Keratinocyte (primary cell): ENCODE results near the gene HPSE2. TPM values are rescaled to one million over a fixed set of nuclear protein-coding genes. Genes with fewer than 3 reads are reported as not detected.

ENCODE experiments used
- DNase-seq: peaks from one replicate; pipeline ENCODE4 v3.0.0-alpha.2; 2011; ENCODE audit warnings: low read depth, missing footprints, low spot score
- FAIRE-seq: peaks from 2 replicates; lab custom pipeline; 2011; peaks lifted over from hg19 to GRCh38; lab: Jason Lieb, UNC
- H2AFZ ChIP-seq: 2 replicates; pipeline ENCODE4 v1.6.0; 2012; ENCODE audit warnings: low read length, control low read depth, inconsistent platforms; ENCODE audit not compliant: control insufficient read depth
- H3K27ac ChIP-seq: 2 replicates; pipeline ENCODE4 v1.5.1; 2011; ENCODE audit warnings: low read length; ENCODE audit not compliant: control insufficient read depth, insufficient read depth
- H3K27me3 ChIP-seq: 3 replicates; pipeline ENCODE4 v1.6.0; 2011; ENCODE audit warnings: low read length; ENCODE audit not compliant: control insufficient read depth, insufficient read depth; ENCODE audit errors: extremely low read depth
- H3K36me3 ChIP-seq, 2 experiments: 2 replicates in 1 of 2; 3 replicates in 1 of 2; pipeline ENCODE4 v1.5.1; 2011; ENCODE audit warnings: low read length in 2 of 2, mild to moderate bottlenecking in 1 of 2; ENCODE audit not compliant: control insufficient read depth in 2 of 2, insufficient read depth in 2 of 2; ENCODE audit errors: extremely low read depth in 1 of 2
- H3K4me1 ChIP-seq: 3 replicates; pipeline ENCODE4 v1.5.1; 2011; ENCODE audit warnings: low read length; ENCODE audit not compliant: control insufficient read depth, insufficient read depth; ENCODE audit errors: extremely low read depth
- H3K4me2 ChIP-seq: 3 replicates; pipeline ENCODE4 v1.6.0; 2011; ENCODE audit warnings: low read depth, low read length; ENCODE audit not compliant: control insufficient read depth, insufficient read depth; ENCODE audit errors: extremely low read depth
- H3K4me3 ChIP-seq, 3 experiments: fragments of 200-600 bp in 1 of 3; sonication (generic) in 1 of 3; 2 replicates in 2 of 3; 3 replicates in 1 of 3; pipeline ENCODE4 v1.5.1; 2011 to 2016; ENCODE audit warnings: low read length in 3 of 3, mild to moderate bottlenecking in 3 of 3, control low read depth in 2 of 3, inconsistent platforms in 1 of 3, low read depth in 1 of 3, mixed read lengths in 1 of 3, mixed run types in 1 of 3, moderate library complexity in 1 of 3; ENCODE audit not compliant: control insufficient read depth in 2 of 3, insufficient read depth in 2 of 3; ENCODE audit errors: extremely low read depth in 1 of 3
- H3K79me2 ChIP-seq: 2 replicates; pipeline ENCODE4 v1.6.0; 2012; ENCODE audit warnings: low read length; ENCODE audit not compliant: control insufficient read depth, insufficient read depth
- H3K9ac ChIP-seq: 3 replicates; pipeline ENCODE4 v1.6.0; 2011; ENCODE audit warnings: low read length; ENCODE audit not compliant: control insufficient read depth, insufficient read depth; ENCODE audit errors: extremely low read depth
- H3K9me1 ChIP-seq: 3 replicates; pipeline ENCODE4 v1.6.0; 2011; ENCODE audit warnings: low read length; ENCODE audit not compliant: control insufficient read depth, insufficient read depth; ENCODE audit errors: extremely low read depth
- H3K9me3 ChIP-seq: 2 replicates; pipeline ENCODE4 v1.5.1; 2012; ENCODE audit warnings: low read depth, low read length; ENCODE audit not compliant: control insufficient read depth
- H4K20me1 ChIP-seq: 3 replicates; pipeline ENCODE4 v1.6.0; 2011; ENCODE audit warnings: low read length; ENCODE audit not compliant: control insufficient read depth, insufficient read depth; ENCODE audit errors: extremely low read depth
- CTCF ChIP-seq, 3 experiments: IDR thresholded peaks in 1 of 3; conservative IDR thresholded peaks in 1 of 3; optimal IDR thresholded peaks in 1 of 3; 2 replicates in 2 of 3; 3 replicates in 1 of 3; pipeline versions ENCODE3 to v1.5.1; 2011; ENCODE audit warnings: low read length in 3 of 3, mild to moderate bottlenecking in 3 of 3, moderate library complexity in 2 of 3, control low read depth in 1 of 3, inconsistent platforms in 1 of 3; ENCODE audit not compliant: insufficient read depth in 2 of 3; ENCODE audit errors: extremely low read depth in 1 of 3
- EZH2 ChIP-seq: IDR thresholded peaks from one replicate; pipeline ENCODE4 v1.6.1; 2012; ENCODE audit warnings: inconsistent platforms, mild to moderate bottlenecking, low read length, moderate library complexity
- dilution Hi-C: fragments of 300-500 bp; cut with MboI; formaldehyde crosslinking; loops from one replicate; pipeline ENCODE4 v1.7.0; 2020; ENCODE audit warnings: low sequenced_read_pairs; ENCODE audit not compliant: extremely low pct_ligation_motif_present
- polyA plus RNA-seq, 5 experiments: library from polyadenylated mRNA; depleted of rRNA in 3 of 5; stranded (reverse) in 3 of 5; stranded (forward) in 1 of 5; unstranded in 1 of 5; fragments of >200 nt; gene quantifications; 1 replicate in 1 of 5; 2 replicates in 3 of 5; 3 replicates in 1 of 5; pipeline versions ENCODE4 v1.2.1 to v1.2.3, GENCODE V29; 2011 to 2012; ENCODE audit warnings: missing spikeins in 2 of 5, low read depth in 1 of 5, low replicate concordance in 1 of 5

HPSE2 gene
- polyA plus RNA-seq, 1 donor (not counting 4 experiments of a cell fraction or from before 2014, with no cell fraction given): 0.01 TPM

DNA sequence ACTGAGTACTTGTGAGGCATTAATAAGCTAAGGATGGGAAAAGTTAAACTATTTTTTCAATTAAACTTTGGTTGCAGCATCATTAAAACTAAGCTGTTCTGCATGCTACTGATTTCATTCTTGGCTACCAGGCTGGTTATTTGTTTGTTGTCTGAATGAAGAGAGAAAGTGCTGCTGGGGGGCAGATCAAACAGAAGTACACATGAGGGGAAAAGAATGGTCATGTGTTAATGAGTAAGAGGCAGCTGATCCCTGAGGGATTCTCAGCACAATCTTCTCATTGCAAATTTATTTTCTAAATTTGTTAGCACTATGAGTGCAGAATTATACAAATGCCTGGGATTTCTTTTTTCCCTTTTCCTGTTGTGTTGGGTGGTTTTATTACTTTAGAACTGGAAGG, 575.7 kb downstream of the HPSE2 start:
- Histone ChIP-seq H3K4me2 (no peak overlapping the region), H3K9ac (no peak overlapping the region), H2AFZ (no peak overlapping the region), H3K27ac (no peak overlapping the region), H4K20me1 (no peaks in the 10 kb centered on the region), H3K9me3 (no peaks in the 10 kb centered on the region), H3K4me3 (no peak overlapping the region), H3K4me1 (no peaks in the 10 kb centered on the region), H3K36me3 (no peaks in the 10 kb centered on the region), H3K9me1 (no peaks in the 10 kb centered on the region), H3K79me2 (no peaks in the 10 kb centered on the region), H3K27me3 (no peaks in the 10 kb centered on the region)
- DNase-seq: no peak
- no peak for FAIRE-seq
- dilution Hi-C loops: no loop called here
- no peak for TF ChIP-seq CTCF (optimal IDR thresholded peaks at IDR 0.05 in 1 of 3, IDR thresholded peaks at IDR 0.05 in 1 of 3, conservative IDR thresholded peaks at IDR 0.05 in 1 of 3; ENCODE audit: extremely low read depth in 1 of 3, insufficient read depth in 2 of 3, low read length in 3 of 3)
- no peak for TF ChIP-seq EZH2

DNA sequence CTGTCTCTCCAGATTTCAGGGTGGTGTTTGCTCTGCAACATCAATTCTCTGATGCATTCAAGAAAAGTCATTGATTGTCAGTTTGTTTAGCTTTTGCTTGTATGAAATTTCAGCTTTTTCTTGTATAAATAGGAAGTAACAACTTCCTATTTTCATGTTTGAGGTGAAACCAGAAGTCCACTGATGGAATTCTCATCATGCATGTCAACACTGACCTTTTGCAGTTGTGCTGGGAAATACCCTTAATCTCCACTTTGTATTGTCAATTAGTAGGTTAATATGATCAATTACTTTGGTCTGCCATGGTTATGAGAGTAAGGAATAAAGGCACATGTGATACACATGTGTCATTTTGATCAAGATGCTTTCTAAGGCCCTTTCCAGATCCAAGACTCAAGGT, 580.2 kb downstream of the HPSE2 start:
- Histone ChIP-seq H3K9me1 (no peaks in the 10 kb centered on the region), H3K27me3 (no peaks in the 10 kb centered on the region), H2AFZ (no peak overlapping the region), H3K4me1 (no peaks in the 10 kb centered on the region), H3K36me3 (no peaks in the 10 kb centered on the region), H3K4me2 (no peak overlapping the region), H3K4me3 (no peak overlapping the region), H3K9ac (no peak overlapping the region), H3K79me2 (no peaks in the 10 kb centered on the region), H3K9me3 (no peaks in the 10 kb centered on the region), H3K27ac (no peak overlapping the region), H4K20me1 (no peaks in the 10 kb centered on the region)
- DNase-seq (no peak), FAIRE-seq (no peak)
- TF ChIP-seq EZH2: no peak
- no peak for TF ChIP-seq CTCF (optimal IDR thresholded peaks at IDR 0.05 in 1 of 3, IDR thresholded peaks at IDR 0.05 in 1 of 3, conservative IDR thresholded peaks at IDR 0.05 in 1 of 3; ENCODE audit: extremely low read depth in 1 of 3, insufficient read depth in 2 of 3, low read length in 3 of 3)
- dilution Hi-C loops: no loop called here
